ENCODE results near the gene CALD1. TPM values are rescaled to one million over a fixed set of nuclear protein-coding genes. Genes with fewer than 3 reads are reported as not detected.

CALD1 gene
- total RNA-seq, 2 experiments from 2014 or later, result 0.33 TPM; not detected in 1

GRCh38 chr7:134999136-134999535 lies 219.7 kb downstream of the CALD1 start:
- ChIA-PET CTCF (no interaction called here), POLR2A (no interaction called here)
- Histone ChIP-seq H3K4me1 (ENCODE audit: insufficient read depth, low read length) (peaks cover 6% of the 10 kb centered on the region), H3K9me3 (ENCODE audit: control insufficient read depth in 1 of 2, insufficient read depth in 1 of 2, low read length in 2 of 2) (no peaks in the 10 kb centered on the region), H3K4me3 (ENCODE audit: low read length) (no peak overlapping the region), H3K27me3 (ENCODE audit: control insufficient read depth in 1 of 2, insufficient read depth in 2 of 2, low read length in 2 of 2) (no peaks in the 10 kb centered on the region), H3K36me3 (ENCODE audit: insufficient read depth, low read length) (peaks cover 9% of the 10 kb centered on the region), H3K27ac (ENCODE audit: low read depth in 1 of 2, low read length in 2 of 2) (no peak overlapping the region)
- no peak for DNase-seq
- Mint-ChIP-seq H3K27ac (no peak overlapping the region), H3K4me1 (ENCODE audit: low read depth) (peaks cover 26% of the 10 kb centered on the region), H3K36me3 (ENCODE audit: low read depth) (peaks cover 41% of the 10 kb centered on the region), H3K27me3 (no peaks in the 10 kb centered on the region), H3K9me3 (no peaks in the 10 kb centered on the region), H3K4me3 (no peak overlapping the region)
- no peak for TF ChIP-seq CTCF (IDR thresholded peaks at IDR 0.05)
- intact Hi-C loops (cut with DNase I, micrococcal nuclease), result no loop called here
- ATAC-seq (ENCODE audit: poor library complexity), result no peak

GRCh38 chr7:135001390-135002165 lies 222.1 kb downstream of the CALD1 start:
- intact Hi-C loops (cut with DNase I, micrococcal nuclease), result no loop called here
- H3K27ac ChIP-seq (ENCODE audit: low read depth in 1 of 2, low read length in 2 of 2), result no peak overlapping the region
- DNase-seq (no peak), ATAC-seq (ENCODE audit: poor library complexity) (no peak)
- Mint-ChIP-seq H3K9me3 (peaks cover 2% of the 10 kb centered on the region), H3K27ac (no peak overlapping the region), H3K4me1 (ENCODE audit: low read depth) (peaks cover 3% of the 10 kb centered on the region), H3K36me3 (ENCODE audit: low read depth) (peaks cover 19% of the 10 kb centered on the region), H3K4me3 (no peak overlapping the region), H3K27me3 (no peaks in the 10 kb centered on the region)
- ChIA-PET CTCF (no interaction called here), POLR2A (no interaction called here)
- H3K9me3 ChIP-seq (ENCODE audit: control insufficient read depth in 1 of 2, insufficient read depth in 1 of 2, low read length in 2 of 2), result no peaks in the 10 kb centered on the region
- H3K4me1 ChIP-seq (ENCODE audit: insufficient read depth, low read length), result no peaks in the 10 kb centered on the region
- no peak overlapping the region for H3K4me3 ChIP-seq (ENCODE audit: low read length)
- no peaks in the 10 kb centered on the region for H3K27me3 ChIP-seq (ENCODE audit: control insufficient read depth in 1 of 2, insufficient read depth in 2 of 2, low read length in 2 of 2)
- no peak for TF ChIP-seq CTCF (IDR thresholded peaks at IDR 0.05)
- H3K36me3 ChIP-seq (ENCODE audit: insufficient read depth, low read length), result no peaks in the 10 kb centered on the region

- Histone ChIP-seq H3K27ac (ENCODE audit: low read depth in 1 of 2, low read length in 2 of 2) (no peak overlapping the region), H3K36me3 (ENCODE audit: insufficient read depth, low read length) (no peaks in the 10 kb centered on the region), H3K4me1 (ENCODE audit: insufficient read depth, low read length) (no peaks in the 10 kb centered on the region), H3K9me3 (ENCODE audit: control insufficient read depth in 1 of 2, insufficient read depth in 1 of 2, low read length in 2 of 2) (peaks cover 0 to 10% of the 10 kb centered on the region in 2 experiments), H3K4me3 (ENCODE audit: low read length) (no peak overlapping the region), H3K27me3 (ENCODE audit: control insufficient read depth in 1 of 2, insufficient read depth in 2 of 2, low read length in 2 of 2) (no peaks in the 10 kb centered on the region)
- no peak overlapping the region for H3K4me3 Mint-ChIP-seq
- CTCF ChIA-PET, result no interaction called here
- no peak for ATAC-seq (ENCODE audit: poor library complexity)
- peaks cover 2% of the 10 kb centered on the region for H3K9me3 Mint-ChIP-seq
- no peaks in the 10 kb centered on the region for H3K36me3 Mint-ChIP-seq (ENCODE audit: low read depth)
- DNase-seq, result no peak
- POLR2A ChIA-PET, result no interaction called here
- intact Hi-C loops (cut with DNase I, micrococcal nuclease), result no loop called here
- H3K27me3 Mint-ChIP-seq, result no peaks in the 10 kb centered on the region
- H3K4me1 Mint-ChIP-seq (ENCODE audit: low read depth), result no peaks in the 10 kb centered on the region
- TF ChIP-seq CTCF (IDR thresholded peaks at IDR 0.05), result no peak
- no peak overlapping the region for H3K27ac Mint-ChIP-seq
Observed at GRCh38 chr7:135012229-135012628, 232.8 kb downstream of the CALD1 start.

Other genes starting within 250 kb of the CALD1 start
- not detected for gene AKR1B15, start 230.5 kb upstream of the CALD1 start, total RNA-seq
- gene BPGM, start 132.8 kb upstream of the CALD1 start, total RNA-seq, result 10 to 100 TPM; 46.3 to 46.6 TPM
- gene AGBL3, start 206.9 kb downstream of the CALD1 start, total RNA-seq, result 1 to 10 TPM; 2.2 to 2.5 TPM